GM12878 (cell line): ENCODE measurements around the gene EI24. TPM values are rescaled to one million over a fixed set of nuclear protein-coding genes. Genes with fewer than 3 reads are reported as not detected.

Experiments used
- CHD1 ChIP-seq: IDR thresholded peaks from 2 replicates; pipeline ENCODE4 v1.6.1; 2012; ENCODE audit warnings: low read depth, low read length, improper control_type of control experiment
- CREB1 ChIP-seq: IDR thresholded peaks from 2 replicates; pipeline ENCODE4 v1.6.1; 2012; ENCODE audit warnings: low read depth, mild to moderate bottlenecking, inconsistent platforms
- CTCF ChIP-seq, 3 experiments: IDR thresholded peaks in 2 of 3; conservative IDR thresholded peaks in 1 of 3; 2 replicates each; pipeline ENCODE4 v1.5.1; 2011; ENCODE audit warnings: low read depth in 3 of 3, low read length in 3 of 3, mild to moderate bottlenecking in 3 of 3, control low read depth in 2 of 3, moderate library complexity in 2 of 3, inconsistent platforms in 1 of 3, mixed read lengths in 1 of 3; ENCODE audit not compliant: control insufficient read depth in 2 of 3, insufficient read depth in 1 of 3; ENCODE audit errors: extremely low read depth in 1 of 3
- DPF2 ChIP-seq: fragments of 450-650 bp; IDR thresholded peaks from 2 replicates; pipeline ENCODE4 v1.6.1; 2017; ENCODE audit warnings: mild to moderate bottlenecking
- EED ChIP-seq: sonication (generic); IDR thresholded peaks from 2 replicates; pipeline ENCODE4 v1.6.1; 2016; ENCODE audit warnings: antibody characterized with exemption, low read depth
- FOXM1 ChIP-seq: IDR thresholded peaks from 2 replicates; pipeline ENCODE4 v1.6.1; 2012; ENCODE audit warnings: low read depth, mild to moderate bottlenecking, inconsistent platforms, low read length, moderate library complexity
- IKZF2 ChIP-seq, 2 experiments: fragments of 450-650 bp; IDR thresholded peaks; 2 replicates each; pipeline ENCODE4 v1.6.1; 2017; ENCODE audit warnings: mild to moderate bottlenecking in 2 of 2, moderate library complexity in 2 of 2
- KLF5 ChIP-seq: fragments of 450-650 bp; IDR thresholded peaks from 2 replicates; pipeline ENCODE4 v1.6.1; 2014; ENCODE audit warnings: mild to moderate bottlenecking; ENCODE audit not compliant: partially characterized antibody
- MEF2B ChIP-seq: fragments of 450-650 bp; IDR thresholded peaks from 2 replicates; pipeline ENCODE4 v1.6.1; 2018; ENCODE audit warnings: mild to moderate bottlenecking, moderate library complexity; ENCODE audit not compliant: partially characterized antibody, poor library complexity, severe bottlenecking
- MXI1 ChIP-seq: fragments of 150-350 bp; IDR thresholded peaks from 2 replicates; pipeline ENCODE4 v1.6.1; 2011; ENCODE audit warnings: low read depth, mild to moderate bottlenecking, inconsistent platforms, low read length, improper control_type of control experiment
- MYB ChIP-seq: fragments of 150-350 bp; IDR thresholded peaks from 2 replicates; pipeline ENCODE4 v1.6.1; 2014; ENCODE audit warnings: mild to moderate bottlenecking, low read depth, low read length, borderline replicate concordance
- NFXL1 ChIP-seq: fragments of 450-650 bp; IDR thresholded peaks from 2 replicates; pipeline ENCODE4 v1.6.1; 2017; ENCODE audit warnings: antibody characterized with exemption, mild to moderate bottlenecking, borderline replicate concordance
- SRF ChIP-seq, 2 experiments: IDR thresholded peaks; 2 replicates each; pipeline ENCODE4 v1.6.1; 2011; ENCODE audit warnings: low read depth in 2 of 2, low read length in 2 of 2, mild to moderate bottlenecking in 1 of 2, moderate library complexity in 1 of 2
- TCF3 ChIP-seq: IDR thresholded peaks from 2 replicates; pipeline ENCODE4 v1.6.1; 2012; ENCODE audit warnings: low read depth, mild to moderate bottlenecking, low read length, borderline replicate concordance; ENCODE audit not compliant: insufficient read depth
- USF2 ChIP-seq: IDR thresholded peaks from 2 replicates; pipeline ENCODE4 v1.6.1; 2011; ENCODE audit warnings: low read depth, low read length, improper control_type of control experiment, borderline replicate concordance
- ZNF207 ChIP-seq: fragments of 450-650 bp; IDR thresholded peaks from 2 replicates; pipeline ENCODE4 v1.6.1; 2014; ENCODE audit warnings: antibody characterized with exemption, mild to moderate bottlenecking, borderline replicate concordance
- ZNF24 ChIP-seq: fragments of 450-650 bp; IDR thresholded peaks from 2 replicates; pipeline ENCODE4 v1.6.1; 2017; ENCODE audit warnings: antibody characterized with exemption, mild to moderate bottlenecking
- ZSCAN29 ChIP-seq: fragments of 450-650 bp; IDR thresholded peaks from 2 replicates; pipeline ENCODE4 v1.6.1; 2017; ENCODE audit warnings: mild to moderate bottlenecking, moderate library complexity
- ZZZ3 ChIP-seq: IDR thresholded peaks from 2 replicates; pipeline ENCODE4 v1.6.1; 2011; ENCODE audit warnings: low read depth; ENCODE audit not compliant: control insufficient read depth, insufficient read length
- polyA plus RNA-seq, 11 experiments: library from polyadenylated mRNA; depleted of rRNA in 4 of 11; unstranded in 6 of 11; stranded (reverse) in 5 of 11; fragments of >200 nt; fragmentation: Nextera tagmentation in 4 of 11; fragmentation: Illumina TruSeq in 1 of 11; extraction: Ambion mirVana in 4 of 11; extraction: Trizol in 1 of 11; gene quantifications; 1 replicate in 1 of 11; 2 replicates in 10 of 11; pipeline versions ENCODE4 v1.2.1 to v1.2.3, GENCODE V29; 2011 to 2016; ENCODE audit warnings: inconsistent platforms in 2 of 11, missing spikeins in 2 of 11, low read depth in 1 of 11
- total RNA-seq, 4 experiments: library from RNA; depleted of rRNA in 3 of 4; stranded (reverse); fragments of >200 nt in 3 of 4; fragmentation: Illumina TruSeq in 1 of 4; extraction: Trizol in 1 of 4; gene quantifications; 2 replicates each; pipeline versions ENCODE4 v1.2.1 to v1.2.3, GENCODE V29; 2013 to 2021
- TF ChIP-seq, protein P1 (sequence below): fragments of 450-650 bp; formaldehyde crosslinking; IDR thresholded peaks from 2 replicates; pipeline ENCODE4 v1.4.0; 2020; ENCODE audit warnings: mild to moderate bottlenecking, moderate library complexity
- TF ChIP-seq, protein P2 (sequence below): fragments of 450-650 bp; IDR thresholded peaks from 2 replicates; pipeline ENCODE4 v1.6.1; 2014; ENCODE audit warnings: mild to moderate bottlenecking
- TF ChIP-seq, protein P3 (sequence below): IDR thresholded peaks from 2 replicates; pipeline ENCODE4 v1.6.1; 2011; ENCODE audit warnings: low read depth, mild to moderate bottlenecking, low read length, moderate library complexity, borderline replicate concordance; ENCODE audit errors: extremely low read depth

The EI24 gene
- total and polyA plus RNA-seq, 10 of the 15 experiments (the other 5 are each of a cell fraction or from before 2014, with no cell fraction given), result 20.3 to 127 (median 70.4) TPM

DNA sequence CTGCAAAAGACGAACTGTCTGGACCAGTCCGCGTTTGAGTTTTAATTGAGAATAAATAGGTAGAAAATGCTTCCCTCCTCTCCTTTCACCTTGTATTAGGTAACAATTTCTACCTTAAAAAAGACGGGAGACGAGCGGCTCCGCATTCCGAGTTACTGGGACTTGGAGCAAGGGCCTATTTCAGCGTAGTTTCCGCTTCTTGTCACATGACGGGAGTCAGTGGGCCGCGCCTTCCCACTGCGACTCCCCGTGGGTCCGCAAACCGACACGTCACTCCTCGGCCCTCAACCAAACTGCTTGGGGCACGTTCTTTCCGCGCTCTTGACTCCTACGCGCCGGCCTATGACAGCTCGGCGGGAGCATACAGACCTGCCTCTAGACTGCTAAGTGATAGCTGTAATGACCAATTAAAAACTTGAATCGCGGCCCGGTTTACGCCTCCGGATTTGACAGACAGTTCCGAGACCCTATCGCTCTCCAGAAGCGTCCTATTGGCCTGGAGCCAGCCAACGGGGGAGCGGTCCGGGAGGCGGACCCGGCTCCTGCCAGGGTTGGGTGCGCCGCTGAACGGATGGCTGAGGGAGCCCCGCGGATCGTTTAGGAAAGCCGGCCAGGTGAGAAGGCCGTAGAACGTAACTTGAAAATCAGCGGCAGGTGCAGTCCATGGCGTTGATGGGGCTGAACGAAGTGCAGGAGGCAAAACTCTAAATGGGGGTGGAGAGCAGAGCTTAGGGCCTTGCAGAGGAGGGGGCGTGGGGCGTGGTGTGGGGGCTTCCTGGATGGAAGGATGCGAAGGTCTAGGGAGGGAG is 23.2 kb downstream of the EI24 start, which contains the start of gene STT3A (continued):
- TF ChIP-seq, protein P1, sequence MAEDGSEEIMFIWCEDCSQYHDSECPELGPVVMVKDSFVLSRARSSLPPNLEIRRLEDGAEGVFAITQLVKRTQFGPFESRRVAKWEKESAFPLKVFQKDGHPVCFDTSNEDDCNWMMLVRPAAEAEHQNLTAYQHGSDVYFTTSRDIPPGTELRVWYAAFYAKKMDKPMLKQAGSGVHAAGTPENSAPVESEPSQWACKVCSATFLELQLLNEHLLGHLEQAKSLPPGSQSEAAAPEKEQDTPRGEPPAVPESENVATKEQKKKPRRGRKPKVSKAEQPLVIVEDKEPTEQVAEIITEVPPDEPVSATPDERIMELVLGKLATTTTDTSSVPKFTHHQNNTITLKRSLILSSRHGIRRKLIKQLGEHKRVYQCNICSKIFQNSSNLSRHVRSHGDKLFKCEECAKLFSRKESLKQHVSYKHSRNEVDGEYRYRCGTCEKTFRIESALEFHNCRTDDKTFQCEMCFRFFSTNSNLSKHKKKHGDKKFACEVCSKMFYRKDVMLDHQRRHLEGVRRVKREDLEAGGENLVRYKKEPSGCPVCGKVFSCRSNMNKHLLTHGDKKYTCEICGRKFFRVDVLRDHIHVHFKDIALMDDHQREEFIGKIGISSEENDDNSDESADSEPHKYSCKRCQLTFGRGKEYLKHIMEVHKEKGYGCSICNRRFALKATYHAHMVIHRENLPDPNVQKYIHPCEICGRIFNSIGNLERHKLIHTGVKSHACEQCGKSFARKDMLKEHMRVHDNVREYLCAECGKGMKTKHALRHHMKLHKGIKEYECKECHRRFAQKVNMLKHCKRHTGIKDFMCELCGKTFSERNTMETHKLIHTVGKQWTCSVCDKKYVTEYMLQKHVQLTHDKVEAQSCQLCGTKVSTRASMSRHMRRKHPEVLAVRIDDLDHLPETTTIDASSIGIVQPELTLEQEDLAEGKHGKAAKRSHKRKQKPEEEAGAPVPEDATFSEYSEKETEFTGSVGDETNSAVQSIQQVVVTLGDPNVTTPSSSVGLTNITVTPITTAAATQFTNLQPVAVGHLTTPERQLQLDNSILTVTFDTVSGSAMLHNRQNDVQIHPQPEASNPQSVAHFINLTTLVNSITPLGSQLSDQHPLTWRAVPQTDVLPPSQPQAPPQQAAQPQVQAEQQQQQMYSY (CRISPR knock-in tag), result no peak
- TF ChIP-seq MYB (no peak), KLF5 (peak; percentile 96), CHD1 (no peak), CTCF (IDR thresholded peaks at IDR 0.05 in 2 of 3, conservative IDR thresholded peaks at IDR 0.05 in 1 of 3; ENCODE audit: control insufficient read depth in 2 of 3, extremely low read depth in 1 of 3, insufficient read depth in 1 of 3, low read depth in 3 of 3, low read length in 3 of 3) (no peak), DPF2 (peak; percentile 100), SRF (IDR thresholded peaks at IDR 0.05; ENCODE audit: low read depth in 2 of 2, low read length in 2 of 2) (no peak), IKZF2 (IDR thresholded peaks at IDR 0.05) (peak in 1 of 2 experiments; percentile 43; a peak in 2 of 4 replicates), EED (no peak), CREB1 (peak; percentile 94), MEF2B (peak; percentile 23), ZNF24 (no peak), USF2 (peak; percentile 90), FOXM1 (peak; percentile 74; the same call in 1 of the 2 replicates), ZSCAN29 (no peak), MXI1 (peak; percentile 74), ZNF207 (no peak), TCF3 (no peak), NFXL1 (no peak), ZZZ3 (no peak)
- TF ChIP-seq, protein P2, sequence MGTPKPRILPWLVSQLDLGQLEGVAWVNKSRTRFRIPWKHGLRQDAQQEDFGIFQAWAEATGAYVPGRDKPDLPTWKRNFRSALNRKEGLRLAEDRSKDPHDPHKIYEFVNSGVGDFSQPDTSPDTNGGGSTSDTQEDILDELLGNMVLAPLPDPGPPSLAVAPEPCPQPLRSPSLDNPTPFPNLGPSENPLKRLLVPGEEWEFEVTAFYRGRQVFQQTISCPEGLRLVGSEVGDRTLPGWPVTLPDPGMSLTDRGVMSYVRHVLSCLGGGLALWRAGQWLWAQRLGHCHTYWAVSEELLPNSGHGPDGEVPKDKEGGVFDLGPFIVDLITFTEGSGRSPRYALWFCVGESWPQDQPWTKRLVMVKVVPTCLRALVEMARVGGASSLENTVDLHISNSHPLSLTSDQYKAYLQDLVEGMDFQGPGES, result peak; percentile 98
- TF ChIP-seq, protein P3, sequence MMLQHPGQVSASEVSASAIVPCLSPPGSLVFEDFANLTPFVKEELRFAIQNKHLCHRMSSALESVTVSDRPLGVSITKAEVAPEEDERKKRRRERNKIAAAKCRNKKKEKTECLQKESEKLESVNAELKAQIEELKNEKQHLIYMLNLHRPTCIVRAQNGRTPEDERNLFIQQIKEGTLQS, result no peak
